ENCODE data around the gene KRT26. TPM values are rescaled to one million over a fixed set of nuclear protein-coding genes. Genes with fewer than 3 reads are reported as not detected.

The KRT26 gene
- total and polyA plus RNA-seq, 2 experiments from 2014 or later, result not detected

DNA sequence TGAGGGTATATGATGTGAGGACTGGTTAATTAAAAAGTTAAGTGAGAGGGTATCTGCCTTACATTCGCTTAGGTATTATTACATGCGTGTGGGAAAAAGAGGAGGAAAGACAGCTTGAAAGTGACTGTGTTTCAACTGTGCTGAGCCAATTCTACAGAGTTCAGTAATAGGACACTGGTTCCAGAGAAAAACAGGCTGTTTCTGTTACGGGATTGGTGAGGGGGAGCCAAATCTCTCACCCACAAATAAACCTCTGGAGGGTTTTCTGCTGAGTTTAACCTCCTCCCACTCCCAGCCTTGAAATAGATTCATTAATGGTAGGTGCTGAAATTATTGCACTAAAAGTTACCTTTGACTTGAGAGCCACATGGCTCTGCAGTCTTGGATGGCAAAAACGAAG is 3.9 kb upstream of the KRT26 start (continued):
- TF ChIP-seq, protein P1, sequence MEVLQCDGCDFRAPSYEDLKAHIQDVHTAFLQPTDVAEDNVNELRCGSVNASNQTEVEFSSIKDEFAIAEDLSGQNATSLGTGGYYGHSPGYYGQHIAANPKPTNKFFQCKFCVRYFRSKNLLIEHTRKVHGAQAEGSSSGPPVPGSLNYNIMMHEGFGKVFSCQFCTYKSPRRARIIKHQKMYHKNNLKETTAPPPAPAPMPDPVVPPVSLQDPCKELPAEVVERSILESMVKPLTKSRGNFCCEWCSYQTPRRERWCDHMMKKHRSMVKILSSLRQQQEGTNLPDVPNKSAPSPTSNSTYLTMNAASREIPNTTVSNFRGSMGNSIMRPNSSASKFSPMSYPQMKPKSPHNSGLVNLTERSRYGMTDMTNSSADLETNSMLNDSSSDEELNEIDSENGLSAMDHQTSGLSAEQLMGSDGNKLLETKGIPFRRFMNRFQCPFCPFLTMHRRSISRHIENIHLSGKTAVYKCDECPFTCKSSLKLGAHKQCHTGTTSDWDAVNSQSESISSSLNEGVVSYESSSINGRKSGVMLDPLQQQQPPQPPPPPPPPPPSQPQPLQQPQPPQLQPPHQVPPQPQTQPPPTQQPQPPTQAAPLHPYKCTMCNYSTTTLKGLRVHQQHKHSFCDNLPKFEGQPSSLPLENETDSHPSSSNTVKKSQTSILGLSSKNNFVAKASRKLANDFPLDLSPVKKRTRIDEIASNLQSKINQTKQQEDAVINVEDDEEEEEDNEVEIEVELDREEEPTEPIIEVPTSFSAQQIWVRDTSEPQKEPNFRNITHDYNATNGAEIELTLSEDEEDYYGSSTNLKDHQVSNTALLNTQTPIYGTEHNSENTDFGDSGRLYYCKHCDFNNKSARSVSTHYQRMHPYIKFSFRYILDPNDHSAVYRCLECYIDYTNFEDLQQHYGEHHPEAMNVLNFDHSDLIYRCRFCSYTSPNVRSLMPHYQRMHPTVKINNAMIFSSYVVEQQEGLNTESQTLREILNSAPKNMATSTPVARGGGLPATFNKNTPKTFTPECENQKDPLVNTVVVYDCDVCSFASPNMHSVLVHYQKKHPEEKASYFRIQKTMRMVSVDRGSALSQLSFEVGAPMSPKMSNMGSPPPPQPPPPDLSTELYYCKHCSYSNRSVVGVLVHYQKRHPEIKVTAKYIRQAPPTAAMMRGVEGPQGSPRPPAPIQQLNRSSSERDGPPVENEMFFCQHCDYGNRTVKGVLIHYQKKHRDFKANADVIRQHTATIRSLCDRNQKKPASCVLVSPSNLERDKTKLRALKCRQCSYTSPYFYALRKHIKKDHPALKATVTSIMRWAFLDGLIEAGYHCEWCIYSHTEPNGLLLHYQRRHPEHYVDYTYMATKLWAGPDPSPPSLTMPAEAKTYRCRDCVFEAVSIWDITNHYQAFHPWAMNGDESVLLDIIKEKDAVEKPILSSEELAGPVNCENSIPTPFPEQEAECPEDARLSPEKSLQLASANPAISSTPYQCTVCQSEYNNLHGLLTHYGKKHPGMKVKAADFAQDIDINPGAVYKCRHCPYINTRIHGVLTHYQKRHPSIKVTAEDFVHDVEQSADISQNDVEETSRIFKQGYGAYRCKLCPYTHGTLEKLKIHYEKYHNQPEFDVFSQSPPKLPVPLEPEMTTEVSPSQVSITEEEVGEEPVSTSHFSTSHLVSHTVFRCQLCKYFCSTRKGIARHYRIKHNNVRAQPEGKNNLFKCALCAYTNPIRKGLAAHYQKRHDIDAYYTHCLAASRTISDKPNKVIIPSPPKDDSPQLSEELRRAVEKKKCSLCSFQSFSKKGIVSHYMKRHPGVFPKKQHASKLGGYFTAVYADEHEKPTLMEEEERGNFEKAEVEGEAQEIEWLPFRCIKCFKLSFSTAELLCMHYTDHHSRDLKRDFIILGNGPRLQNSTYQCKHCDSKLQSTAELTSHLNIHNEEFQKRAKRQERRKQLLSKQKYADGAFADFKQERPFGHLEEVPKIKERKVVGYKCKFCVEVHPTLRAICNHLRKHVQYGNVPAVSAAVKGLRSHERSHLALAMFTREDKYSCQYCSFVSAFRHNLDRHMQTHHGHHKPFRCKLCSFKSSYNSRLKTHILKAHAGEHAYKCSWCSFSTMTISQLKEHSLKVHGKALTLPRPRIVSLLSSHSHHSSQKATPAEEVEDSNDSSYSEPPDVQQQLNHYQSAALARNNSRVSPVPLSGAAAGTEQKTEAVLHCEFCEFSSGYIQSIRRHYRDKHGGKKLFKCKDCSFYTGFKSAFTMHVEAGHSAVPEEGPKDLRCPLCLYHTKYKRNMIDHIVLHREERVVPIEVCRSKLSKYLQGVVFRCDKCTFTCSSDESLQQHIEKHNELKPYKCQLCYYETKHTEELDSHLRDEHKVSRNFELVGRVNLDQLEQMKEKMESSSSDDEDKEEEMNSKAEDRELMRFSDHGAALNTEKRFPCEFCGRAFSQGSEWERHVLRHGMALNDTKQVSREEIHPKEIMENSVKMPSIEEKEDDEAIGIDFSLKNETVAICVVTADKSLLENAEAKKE (CRISPR knock-in tag; IDR thresholded peaks at IDR 0.05), result no peak
- TF ChIP-seq REST (IDR thresholded peaks at IDR 0.05; ENCODE audit: unreplicated experiment) (no peak), CREB1 (CRISPR knock-in tag; IDR thresholded peaks at IDR 0.05; ENCODE audit: low read depth) (no peak), ZNF114 (CRISPR knock-in tag; IDR thresholded peaks at IDR 0.05) (no peak), STAT1 (IDR thresholded peaks at IDR 0.05; ENCODE audit: unreplicated experiment) (no peak)

GRCh38 chr17:40765657-40766056 is 6.3 kb downstream of the KRT26 start:
- H3K79me2 ChIP-seq (replicated peaks; ENCODE audit: insufficient read depth), result no peaks in the 10 kb centered on the region
- DNase-seq (ENCODE audit: low spot score) (no peak), ATAC-seq (no peak)
- H2AFZ ChIP-seq, result 0 out of 2 replicates have a peak overlapping the region, but pooled peaks have one; percentile 29
- H3K27me3 ChIP-seq (ENCODE audit: insufficient read depth), result no peaks in the 10 kb centered on the region
- Mint-ChIP-seq H3K27me3 (ENCODE audit: insufficient read depth, low read depth, poor library complexity) (no peaks in the 10 kb centered on the region), H3K27ac (0 out of 2 replicates have a peak overlapping the region, but pooled peaks have one; percentile 35), H3K4me3 (no peak overlapping the region), H3K4me1 (no peaks in the 10 kb centered on the region), H3K36me3 (ENCODE audit: low read depth) (no peaks in the 10 kb centered on the region), H3K9me3 (peaks cover 31% of the 10 kb centered on the region)
- no peak overlapping the region for H3K27ac ChIP-seq (ENCODE audit: low read depth)
- TF ChIP-seq STAT1 (IDR thresholded peaks at IDR 0.05; ENCODE audit: unreplicated experiment), result no peak
- no peak for TF ChIP-seq JUNB (IDR thresholded peaks at IDR 0.05; ENCODE audit: unreplicated experiment)
- no peaks in the 10 kb centered on the region for H3K9me2 ChIP-seq (ENCODE audit: insufficient read depth)
- no peaks in the 10 kb centered on the region for H3K4me1 ChIP-seq (ENCODE audit: insufficient read depth)
- H3K4me3 ChIP-seq, result no peak overlapping the region
- H3F3A ChIP-seq (replicated peaks; ENCODE audit: low read depth), result no peaks in the 10 kb centered on the region
- H3K4me2 ChIP-seq, result no peak overlapping the region
- H3K36me3 ChIP-seq (ENCODE audit: insufficient read depth), result no peaks in the 10 kb centered on the region
- H4K20me1 ChIP-seq (replicated peaks; ENCODE audit: insufficient read depth), result no peaks in the 10 kb centered on the region

Data from GM23338 (cell line).